Midbrain (tissue), 1 donor: ENCODE results near the gene MDK.
"Not testable (repeated sequence)": the region's sequence is repeated elsewhere in the genome, so short reads cannot be mapped to it uniquely, and the experiment has no call there.

Experiments used
- DNase-seq: peaks from one replicate; lab custom pipeline; 2025; lab: John Stamatoyannopoulos, UW

The MDK gene

DNA sequence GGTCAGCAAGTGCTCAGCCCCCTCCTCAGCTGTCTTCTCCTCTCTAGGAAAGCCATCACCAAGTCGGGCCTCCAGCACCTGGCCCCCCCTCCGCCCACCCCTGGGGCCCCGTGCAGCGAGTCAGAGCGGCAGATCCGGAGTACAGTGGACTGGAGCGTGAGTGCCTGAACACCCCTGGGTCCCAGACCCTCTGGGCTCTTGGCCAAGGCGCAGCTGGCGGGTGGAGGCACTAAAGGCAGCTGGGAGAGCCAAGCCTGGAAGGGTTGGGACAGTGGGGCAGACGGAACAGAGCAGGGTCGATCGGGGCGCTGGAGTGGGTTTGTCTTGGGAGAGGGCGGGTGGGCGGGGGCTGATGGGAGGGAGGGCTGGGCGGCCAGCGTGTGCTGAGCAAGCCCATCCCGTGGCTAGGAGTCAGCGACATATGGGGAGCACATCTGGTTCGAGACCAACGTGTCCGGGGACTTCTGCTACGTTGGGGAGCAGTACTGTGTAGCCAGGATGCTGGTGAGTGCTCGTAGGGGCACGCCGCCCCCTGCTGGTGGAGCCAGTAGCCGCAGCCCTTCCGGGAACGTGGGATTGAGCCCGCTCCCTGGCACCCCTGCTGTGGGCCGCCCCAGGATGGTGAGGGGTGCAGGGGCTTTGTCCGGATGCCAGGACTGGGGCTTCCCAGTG, 14.1 kb upstream of the MDK start:
- DNase-seq, result peak; percentile 53

DNA sequence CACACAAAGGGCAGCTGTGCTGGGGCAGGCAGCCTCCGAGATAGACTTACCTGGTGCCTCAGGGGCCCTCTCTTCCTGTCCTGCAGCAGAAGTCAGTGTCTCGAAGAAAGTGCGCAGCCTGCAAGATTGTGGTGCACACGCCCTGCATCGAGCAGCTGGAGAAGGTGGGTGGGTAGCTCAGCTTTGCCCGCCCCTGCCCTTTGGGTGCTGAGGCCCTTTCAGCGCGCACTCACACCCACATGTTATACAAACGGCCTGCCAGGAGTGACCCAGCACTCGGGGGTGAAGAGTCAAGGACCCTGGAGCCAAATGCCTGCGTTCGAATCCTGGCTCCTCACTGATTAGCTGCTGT, 13.6 kb upstream of the MDK start:
- DNase-seq, result no peak

DNA sequence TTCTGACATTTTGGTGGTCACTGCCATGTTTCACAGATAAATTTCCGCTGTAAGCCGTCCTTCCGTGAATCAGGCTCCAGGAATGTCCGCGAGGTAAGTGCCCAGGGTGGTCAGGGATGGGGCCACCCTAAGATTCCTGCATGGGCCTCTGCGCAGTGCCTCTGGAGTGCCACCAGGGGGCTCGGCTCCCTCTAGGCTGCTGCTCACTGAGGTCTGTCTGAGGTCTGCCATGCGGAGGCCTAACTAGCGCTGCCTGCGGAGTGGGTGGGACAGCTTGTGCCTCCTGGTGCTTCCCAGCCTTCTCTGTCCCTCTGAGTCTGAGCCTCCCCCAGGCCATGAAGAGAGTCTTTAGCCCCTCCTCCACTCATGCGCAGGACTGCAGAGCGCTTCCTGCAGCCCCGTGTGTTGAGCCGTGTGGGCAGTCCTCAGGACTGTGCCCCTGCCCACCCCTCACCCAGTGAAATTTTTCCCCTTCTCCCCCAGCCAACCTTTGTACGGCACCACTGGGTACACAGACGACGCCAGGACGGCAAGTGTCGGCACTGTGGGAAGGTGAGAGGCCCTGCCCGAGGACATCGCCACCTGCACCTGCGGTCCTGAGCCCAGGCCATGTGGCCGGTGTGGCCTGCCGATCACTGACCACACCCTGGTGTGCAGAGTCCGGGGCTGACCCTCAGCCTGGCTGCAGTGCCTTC, 11.9 kb upstream of the MDK start:
- DNase-seq, result no peak

DNA sequence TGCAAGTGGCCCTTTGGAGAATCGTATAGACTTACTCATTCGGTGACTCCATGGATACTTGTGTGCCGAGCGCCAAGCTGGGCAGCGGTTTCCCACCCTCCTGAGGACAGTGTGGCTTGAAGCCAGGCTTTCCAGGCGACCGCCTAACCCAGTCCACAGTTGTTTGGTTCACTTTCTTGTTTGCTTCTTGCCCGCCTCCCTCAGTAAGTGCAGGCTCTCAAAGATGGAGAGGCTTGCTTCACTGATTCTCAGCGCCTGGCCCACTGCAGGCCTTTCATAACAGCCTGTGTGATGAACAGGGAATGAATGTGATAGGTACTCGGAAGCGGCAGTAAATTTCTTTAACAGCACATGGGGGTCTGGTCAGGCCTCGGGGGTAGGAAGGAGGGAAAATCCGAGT, 11.2 kb upstream of the MDK start:
- no peak for DNase-seq

DNA sequence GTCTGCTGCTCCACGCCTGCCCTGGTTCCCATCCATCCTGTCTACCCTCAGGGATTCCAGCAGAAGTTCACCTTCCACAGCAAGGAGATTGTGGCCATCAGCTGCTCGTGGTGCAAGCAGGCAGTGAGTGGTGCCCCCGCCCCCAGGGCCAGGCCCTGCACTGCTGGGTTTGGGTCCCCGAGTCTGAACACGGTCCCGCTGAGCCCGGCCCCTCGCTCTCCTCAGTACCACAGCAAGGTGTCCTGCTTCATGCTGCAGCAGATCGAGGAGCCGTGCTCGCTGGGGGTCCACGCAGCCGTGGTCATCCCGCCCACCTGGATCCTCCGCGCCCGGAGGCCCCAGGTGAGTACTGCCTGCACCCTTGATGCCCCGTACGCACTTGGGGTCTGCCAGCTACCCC, 10.2 kb upstream of the MDK start:
- not testable (repeated sequence) for DNase-seq

DNA sequence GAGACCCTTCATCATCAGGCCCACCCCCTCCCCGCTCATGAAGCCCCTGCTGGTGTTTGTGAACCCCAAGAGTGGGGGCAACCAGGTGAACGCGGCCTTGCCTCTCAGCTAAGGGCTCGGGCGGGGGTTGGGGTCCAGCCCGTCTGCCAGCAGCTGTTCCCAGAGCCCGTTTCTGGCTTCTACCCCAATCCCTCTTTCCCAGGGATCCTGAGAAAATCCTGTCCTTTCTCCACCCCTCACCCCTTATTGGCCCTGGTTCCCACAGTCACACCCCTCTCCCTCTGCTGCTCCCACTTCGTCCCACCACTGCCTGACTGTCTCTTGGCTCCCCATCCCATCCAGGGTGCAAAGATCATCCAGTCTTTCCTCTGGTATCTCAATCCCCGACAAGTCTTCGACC, 9.4 kb upstream of the MDK start:
- DNase-seq, result no peak

DNA sequence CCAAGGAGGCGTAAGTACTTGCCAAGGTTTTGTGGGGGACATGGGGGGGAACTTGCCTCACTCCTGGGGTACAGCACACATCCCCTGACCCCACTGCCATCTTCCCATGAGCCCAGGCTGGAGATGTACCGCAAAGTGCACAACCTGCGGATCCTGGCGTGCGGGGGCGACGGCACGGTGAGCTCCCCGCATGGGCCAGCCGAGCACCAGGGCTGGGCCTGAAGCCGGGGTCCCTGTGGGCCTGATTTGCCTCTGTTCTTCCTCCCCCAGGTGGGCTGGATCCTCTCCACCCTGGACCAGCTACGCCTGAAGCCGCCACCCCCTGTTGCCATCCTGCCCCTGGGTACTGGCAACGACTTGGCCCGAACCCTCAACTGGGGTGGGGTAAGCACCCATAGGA, 9.0 kb upstream of the MDK start:
- not testable (repeated sequence) for DNase-seq

DNA sequence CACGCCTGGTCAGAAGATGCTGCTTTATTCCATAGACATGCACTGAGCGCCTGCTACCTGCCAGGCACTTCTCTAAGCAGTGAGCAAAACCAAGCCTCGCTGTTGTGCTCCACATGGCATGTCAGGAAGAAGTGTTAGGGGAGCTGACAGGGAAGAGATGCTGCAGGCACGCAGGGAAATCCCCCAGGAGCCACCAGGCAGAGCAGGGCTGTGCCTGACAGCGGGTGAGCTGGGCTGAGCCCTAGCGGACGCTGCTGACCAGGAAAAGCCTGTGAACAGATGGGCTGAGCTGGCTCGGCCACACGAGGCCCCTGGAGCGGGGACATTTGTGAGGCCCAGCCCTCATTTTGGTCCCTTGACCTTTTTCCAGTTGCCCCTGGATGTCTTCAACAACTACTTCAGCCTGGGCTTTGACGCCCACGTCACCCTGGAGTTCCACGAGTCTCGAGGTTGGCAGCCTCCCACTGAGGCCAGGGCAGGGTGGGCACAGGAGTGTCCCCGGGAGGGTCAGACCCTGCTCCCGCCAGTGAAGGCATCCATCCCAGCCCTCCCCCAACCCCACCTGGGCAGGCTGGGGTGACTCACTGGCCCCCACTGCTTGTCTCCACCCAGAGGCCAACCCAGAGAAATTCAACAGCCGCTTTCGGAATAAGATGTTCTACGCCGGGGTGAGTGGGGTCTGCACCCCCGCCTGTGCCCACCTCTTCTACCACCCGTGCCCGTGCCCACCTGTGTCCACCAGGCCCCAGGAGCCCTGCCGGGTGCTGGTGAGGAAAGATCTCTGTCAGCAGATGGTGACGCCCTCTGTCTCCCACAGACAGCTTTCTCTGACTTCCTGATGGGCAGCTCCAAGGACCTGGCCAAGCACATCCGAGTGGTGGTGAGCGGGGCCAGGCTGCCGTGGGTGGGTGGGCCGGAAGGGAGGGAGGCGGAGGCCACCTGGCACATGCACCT, 7.4 kb upstream of the MDK start:
- no peak for DNase-seq

DNA sequence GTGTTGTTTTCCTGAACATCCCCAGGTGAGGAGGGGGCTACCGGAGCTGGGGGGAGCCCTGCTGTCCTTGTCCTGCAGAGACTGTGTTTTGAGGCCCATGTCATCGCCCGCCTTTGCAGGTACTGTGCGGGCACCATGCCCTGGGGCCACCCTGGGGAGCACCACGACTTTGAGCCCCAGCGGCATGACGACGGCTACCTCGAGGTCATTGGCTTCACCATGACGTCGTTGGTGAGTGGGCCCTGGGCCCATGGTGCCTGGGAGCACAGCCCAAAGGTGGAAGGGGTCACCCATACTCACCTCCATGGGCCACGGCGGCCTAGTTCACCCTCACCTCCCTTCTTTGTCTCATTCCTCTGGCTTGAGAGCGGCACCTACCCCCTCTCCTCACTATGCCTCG, 6.7 kb upstream of the MDK start:
- DNase-seq, result no peak

DNA sequence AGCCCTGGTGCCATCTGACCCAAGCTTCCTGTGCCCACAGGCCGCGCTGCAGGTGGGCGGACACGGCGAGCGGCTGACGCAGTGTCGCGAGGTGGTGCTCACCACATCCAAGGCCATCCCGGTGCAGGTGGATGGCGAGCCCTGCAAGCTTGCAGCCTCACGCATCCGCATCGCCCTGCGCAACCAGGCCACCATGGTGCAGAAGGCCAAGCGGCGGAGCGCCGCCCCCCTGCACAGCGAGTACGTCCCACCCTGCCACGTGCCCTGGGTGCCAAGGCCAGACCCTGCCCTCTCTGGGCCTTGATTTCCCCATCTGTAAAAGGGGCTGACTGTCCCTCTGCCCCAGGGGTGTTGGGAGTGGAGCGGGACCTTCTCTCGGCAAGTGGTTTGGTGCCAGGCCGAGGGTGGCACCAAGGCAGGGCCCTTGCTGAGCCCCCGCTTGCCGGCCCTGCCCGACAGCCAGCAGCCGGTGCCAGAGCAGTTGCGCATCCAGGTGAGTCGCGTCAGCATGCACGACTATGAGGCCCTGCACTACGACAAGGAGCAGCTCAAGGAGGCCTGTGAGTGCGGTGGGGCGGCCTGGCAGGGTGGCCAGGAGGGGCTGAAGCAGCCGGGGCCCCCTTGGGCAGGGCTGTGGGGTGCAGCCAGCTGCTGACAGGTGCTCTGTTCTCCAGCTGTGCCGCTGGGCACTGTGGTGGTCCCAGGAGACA, 5.9 kb upstream of the MDK start:
- DNase-seq, result no peak

DNA sequence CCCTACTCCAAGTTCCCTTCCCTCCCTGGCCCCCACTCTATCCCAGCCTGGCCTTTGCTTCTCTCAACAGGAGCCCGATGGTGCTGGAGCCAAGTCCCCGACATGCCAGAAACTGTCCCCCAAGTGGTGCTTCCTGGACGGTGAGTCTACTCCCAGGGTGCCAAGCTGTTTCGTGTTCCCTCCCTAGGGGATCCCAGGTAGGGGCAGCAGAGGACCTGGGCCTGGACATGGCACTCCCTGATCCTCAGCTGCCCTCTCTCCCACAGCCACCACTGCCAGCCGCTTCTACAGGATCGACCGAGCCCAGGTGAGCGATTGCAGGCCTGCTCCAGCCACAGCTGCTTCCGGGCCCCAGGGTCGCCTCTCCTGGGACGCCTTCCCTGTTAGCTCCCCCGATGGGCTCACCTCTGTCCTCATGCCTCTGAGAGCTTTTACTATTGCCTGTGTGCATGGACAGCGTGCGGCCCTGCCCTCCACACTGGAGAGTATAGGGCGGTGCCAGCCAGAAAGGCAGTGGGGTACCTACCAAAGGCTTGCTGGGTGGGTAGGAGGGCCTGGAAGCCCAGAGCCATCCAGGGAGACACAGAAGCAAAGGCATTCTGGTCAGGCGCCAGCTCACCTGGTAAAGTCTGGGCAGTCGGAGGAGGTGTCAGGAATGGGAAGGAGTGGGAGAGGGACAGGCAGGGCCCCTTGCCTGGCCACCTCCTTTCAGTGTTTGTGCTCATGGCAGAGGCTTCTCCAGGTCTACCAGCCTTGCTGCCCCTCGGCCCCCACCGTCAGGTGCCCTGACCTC, 5.0 kb upstream of the MDK start:
- no peak for DNase-seq

DNA sequence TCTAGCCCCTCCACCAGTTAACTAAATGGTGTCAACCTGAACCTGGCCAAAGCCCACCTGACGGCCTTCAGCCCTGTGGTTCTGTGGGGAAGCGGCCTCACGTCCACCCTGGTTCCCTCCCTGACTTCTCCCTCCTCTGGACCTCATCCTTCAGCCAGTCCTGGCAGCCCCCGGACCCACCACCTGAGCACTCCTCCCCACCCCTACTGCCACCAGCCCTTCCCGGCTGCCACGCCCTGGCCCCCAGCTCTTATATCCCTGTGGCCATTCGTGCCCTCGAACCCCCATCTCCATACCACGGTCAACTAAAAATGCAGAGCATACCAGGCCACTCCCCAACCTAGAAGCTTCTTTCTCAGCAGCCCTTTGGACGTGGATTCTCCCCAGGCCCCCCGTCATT, 4.2 kb upstream of the MDK start:
- DNase-seq, result no peak

DNA sequence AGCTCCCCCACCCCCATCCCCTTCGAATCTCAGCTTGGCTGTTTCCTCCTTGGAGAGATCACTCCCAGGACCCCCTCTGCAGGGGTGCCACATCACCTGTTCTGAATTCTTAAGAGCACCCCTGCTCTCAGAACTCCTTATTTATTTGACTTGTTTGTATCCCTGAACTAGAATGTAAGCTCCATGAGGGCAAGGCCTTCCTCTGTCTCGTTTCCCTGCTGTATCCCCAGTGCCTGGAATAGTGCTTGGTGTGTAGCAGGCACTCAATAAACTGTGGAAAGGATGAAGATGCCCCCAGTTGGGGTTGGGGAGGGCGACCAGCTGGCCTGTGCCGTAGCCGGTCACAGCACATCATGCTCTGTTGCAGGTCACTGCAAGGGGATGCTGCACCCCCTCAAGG, 3.6 kb upstream of the MDK start:
- no peak for DNase-seq

DNA sequence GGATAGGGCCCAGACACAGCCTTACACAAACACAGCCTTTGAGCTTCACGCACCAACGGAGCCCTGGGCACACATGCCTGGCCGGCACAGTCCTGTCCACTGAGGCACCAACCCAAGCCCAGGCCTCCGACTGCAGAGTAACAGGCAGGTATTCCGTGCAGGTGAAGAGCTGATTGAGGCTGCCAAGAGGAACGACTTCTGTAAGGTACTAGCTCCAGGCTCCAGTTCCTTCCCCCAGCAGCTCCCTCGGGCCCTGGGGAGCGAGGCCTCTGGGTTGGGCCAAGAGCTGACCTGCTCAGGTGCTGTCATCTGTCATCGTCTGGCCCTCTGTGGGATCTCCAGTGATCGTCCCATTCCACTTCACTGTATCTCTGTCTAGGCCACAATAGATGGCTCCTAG, 3.2 kb upstream of the MDK start:
- DNase-seq, result no peak

DNA sequence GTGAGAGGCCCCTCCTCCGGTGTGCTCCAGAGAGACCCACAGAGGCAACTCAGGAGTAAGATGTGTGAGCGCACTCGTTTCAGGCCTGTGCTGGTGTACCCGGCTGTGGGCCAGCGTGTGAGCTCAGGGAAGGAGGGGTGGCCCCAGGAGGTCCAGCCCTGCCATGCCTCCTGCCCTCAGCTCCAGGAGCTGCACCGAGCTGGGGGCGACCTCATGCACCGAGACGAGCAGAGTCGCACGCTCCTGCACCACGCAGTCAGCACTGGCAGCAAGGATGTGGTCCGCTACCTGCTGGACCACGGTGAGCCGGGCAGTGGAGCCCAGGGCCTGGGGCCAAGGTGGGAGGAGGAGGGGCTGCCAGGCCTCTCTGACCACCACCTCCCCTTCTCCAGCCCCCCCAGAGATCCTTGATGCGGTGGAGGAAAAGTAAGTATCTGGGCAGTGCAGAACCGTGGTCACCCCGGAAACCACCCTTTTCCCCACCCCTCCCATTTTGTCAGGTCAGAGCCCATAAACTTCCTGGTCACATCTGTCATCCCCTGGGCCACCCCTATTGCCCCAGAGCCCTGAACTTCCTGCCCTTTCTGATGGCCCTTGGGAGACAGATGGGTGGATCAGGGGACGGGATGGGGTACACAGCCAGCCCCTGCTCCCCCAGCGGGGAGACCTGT, 2.5 kb upstream of the MDK start:
- no peak for DNase-seq

DNA sequence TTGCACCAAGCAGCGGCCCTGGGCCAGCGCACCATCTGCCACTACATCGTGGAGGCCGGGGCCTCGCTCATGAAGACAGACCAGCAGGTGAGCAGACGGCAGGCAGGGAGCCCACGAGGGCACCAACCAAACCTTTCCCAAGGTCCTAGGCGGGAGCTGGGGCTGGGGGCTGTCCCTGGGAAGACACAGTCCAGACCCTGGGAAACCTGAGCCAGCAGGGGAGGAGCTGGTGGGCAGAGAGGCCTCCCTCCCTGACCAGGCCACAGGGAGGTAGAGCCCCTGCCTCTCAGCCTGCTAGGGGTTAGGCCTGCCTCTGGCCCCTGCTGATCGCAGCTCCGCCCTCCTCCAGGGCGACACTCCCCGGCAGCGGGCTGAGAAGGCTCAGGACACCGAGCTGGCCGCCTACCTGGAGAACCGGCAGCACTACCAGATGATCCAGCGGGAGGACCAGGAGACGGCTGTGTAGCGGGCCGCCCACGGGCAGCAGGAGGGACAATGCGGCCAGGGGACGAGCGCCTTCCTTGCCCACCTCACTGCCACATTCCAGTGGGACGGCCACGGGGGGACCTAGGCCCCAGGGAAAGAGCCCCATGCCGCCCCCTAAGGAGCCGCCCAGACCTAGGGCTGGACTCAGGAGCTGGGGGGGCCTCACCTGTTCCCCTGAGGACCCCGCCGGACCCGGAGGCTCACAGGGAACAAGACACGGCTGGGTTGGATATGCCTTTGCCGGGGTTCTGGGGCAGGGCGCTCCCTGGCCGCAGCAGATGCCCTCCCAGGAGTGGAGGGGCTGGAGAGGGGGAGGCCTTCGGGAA, 1.8 kb upstream of the MDK start:
- not testable (repeated sequence) for DNase-seq

DNA sequence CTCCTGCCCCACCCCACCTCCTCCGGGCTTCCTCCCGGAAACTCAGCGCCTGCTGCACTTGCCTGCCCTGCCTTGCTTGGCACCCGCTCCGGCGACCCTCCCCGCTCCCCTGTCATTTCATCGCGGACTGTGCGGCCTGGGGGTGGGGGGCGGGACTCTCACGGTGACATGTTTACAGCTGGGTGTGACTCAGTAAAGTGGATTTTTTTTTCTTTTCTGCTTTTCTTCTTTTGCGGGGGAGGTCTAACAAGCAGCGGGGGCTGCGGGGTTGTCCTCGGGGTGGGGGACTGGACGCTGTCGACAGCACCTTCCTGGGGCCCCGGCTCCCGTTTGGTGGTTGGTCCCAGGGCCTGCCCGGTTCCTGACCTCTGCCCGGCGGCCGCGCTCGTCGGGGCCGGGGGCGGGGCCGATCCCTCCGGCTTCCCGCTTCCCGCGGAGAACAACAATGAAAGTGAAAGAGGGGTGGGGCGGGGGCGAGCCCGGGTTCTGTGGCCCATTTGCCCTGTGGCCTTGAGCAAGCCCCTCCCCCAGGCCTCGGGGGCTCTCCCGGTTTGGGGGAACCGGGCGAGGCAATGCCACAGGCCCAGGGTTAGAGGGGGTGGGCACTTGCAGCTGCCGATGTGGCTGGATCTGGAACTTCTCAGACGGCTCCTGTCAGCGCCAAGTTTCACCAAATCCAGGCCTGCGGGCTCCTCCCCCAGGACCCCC, 975 bp upstream of the MDK start:
- no peak for DNase-seq

DNA sequence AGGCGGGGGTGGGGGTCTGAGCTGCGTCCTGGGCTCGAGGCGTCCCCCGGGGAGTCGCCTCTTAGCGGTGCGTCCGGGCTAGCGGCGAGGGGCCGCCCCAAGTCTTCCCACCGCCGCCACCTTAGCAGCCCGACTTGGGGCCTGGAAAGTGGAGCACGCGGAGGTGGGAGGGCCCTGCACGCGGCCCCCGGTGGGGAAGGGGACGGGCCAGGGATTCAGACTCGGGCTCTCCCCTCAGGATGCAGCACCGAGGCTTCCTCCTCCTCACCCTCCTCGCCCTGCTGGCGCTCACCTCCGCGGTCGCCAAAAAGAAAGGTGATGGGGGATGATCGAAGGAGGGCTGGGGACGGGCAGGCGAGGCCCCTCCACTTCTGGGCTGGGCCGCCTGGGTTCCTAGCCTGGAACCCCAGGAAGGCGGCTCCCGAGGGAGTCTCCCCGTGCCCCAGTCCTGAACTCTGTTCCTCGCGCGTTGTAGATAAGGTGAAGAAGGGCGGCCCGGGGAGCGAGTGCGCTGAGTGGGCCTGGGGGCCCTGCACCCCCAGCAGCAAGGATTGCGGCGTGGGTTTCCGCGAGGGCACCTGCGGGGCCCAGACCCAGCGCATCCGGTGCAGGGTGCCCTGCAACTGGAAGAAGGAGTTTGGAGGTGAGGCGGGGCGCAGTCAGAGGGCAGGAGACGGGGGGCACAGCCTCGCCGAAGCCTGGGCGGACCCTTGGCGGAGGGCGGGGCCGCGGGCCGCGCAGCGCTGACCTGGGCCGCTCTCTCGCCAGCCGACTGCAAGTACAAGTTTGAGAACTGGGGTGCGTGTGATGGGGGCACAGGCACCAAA, 563 bp downstream of the MDK start:
- DNase-seq, result no peak
